MM.1S (cell line): ENCODE measurements around the gene FRY.

Experiments
- CTCF ChIP-seq: fragments of 300-600 bp; sonication (generic); IDR thresholded peaks from 2 replicates; pipeline ENCODE4 v1.5.1; 2016; ENCODE audit warnings: antibody characterized with exemption, low read length, mixed read lengths
- EZH2 ChIP-seq: fragments of 300-600 bp; sonication (generic); optimal IDR thresholded peaks from 2 replicates; pipeline ENCODE3; 2017; ENCODE audit warnings: low read depth, mild to moderate bottlenecking, antibody characterized with exemption, low read length, mixed read lengths

GRCh38 chr13:32347651-32348050 lies 316.1 kb downstream of the FRY start:
- no peak for TF ChIP-seq CTCF
- no peak for TF ChIP-seq EZH2
